HepG2 (cell line): ENCODE results near the gene RAP1A. TPM values are rescaled to one million over a fixed set of nuclear protein-coding genes. Genes with fewer than 3 reads are reported as not detected.

Source experiments
- ATAC-seq: fragments of 200-7000 bp; cut with Tn5 transposase; 3 replicates; pipeline ENCODE4 v1.9.1; 2020; ENCODE audit warnings: mild to moderate bottlenecking, moderate library complexity
- BruUV-seq: library from RNA; stranded (reverse); fragments of 400-500 nt; replicated peaks from 2 replicates; lab custom pipeline; 2021; lab: Mats Ljungman, UMichigan
- CTCF ChIA-PET: fragments of 300-600 bp; formaldehyde crosslinking; extraction: SDS; loops from one replicate; lab custom pipeline; 2021; ENCODE audit warnings: low total read pairs, inconsistent platforms, low intra/inter-chr PET ratio; lab: Yijun Ruan, JAX
- POLR2A ChIA-PET: fragments of 350-600 bp; sonication (Branson Sonifier 250); formaldehyde crosslinking; loops from one replicate; lab custom pipeline; 2020; ENCODE audit warnings: antibody characterized with exemption, inconsistent platforms; lab: Yijun Ruan, JAX
- DNase-seq: peaks from one replicate; pipeline ENCODE4 v3.0.0-alpha.2; 2015; ENCODE audit warnings: low spot score
- FAIRE-seq: peaks from 3 replicates; lab custom pipeline; 2011; peaks lifted over from hg19 to GRCh38; lab: Jason Lieb, UNC
- H2AFZ ChIP-seq: one replicate; pipeline ENCODE4 v1.6.1; 2011; ENCODE audit warnings: low read length, inconsistent platforms
- H3K27ac ChIP-seq: fragments of 300-600 bp; 3 replicates; pipeline ENCODE4 v1.8.0; 2011; ENCODE audit warnings: mixed run types, mild to moderate bottlenecking, mixed read lengths, low read length, inconsistent platforms; ENCODE audit not compliant: insufficient read depth; ENCODE audit errors: extremely low read length
- H3K27me3 ChIP-seq, 2 experiments: fragments of 200-600 bp in 1 of 2; 2 replicates in 1 of 2; 3 replicates in 1 of 2; pipeline versions ENCODE4 v1.6.0 to v1.8.0; 2011; ENCODE audit warnings: low read length in 2 of 2, mild to moderate bottlenecking in 2 of 2, moderate library complexity in 2 of 2, inconsistent platforms in 1 of 2; ENCODE audit not compliant: insufficient read depth in 2 of 2, control insufficient read depth in 1 of 2
- H3K36me3 ChIP-seq, 2 experiments: fragments of 200-600 bp in 1 of 2; replicated peaks in 1 of 2; 2 replicates in 1 of 2; 3 replicates in 1 of 2; pipeline versions ENCODE4 v1.5.1 to v1.8.0; 2011; ENCODE audit warnings: low read length in 2 of 2, inconsistent platforms in 1 of 2; ENCODE audit not compliant: insufficient read depth in 2 of 2, control insufficient read depth in 1 of 2
- H3K4me1 ChIP-seq: 2 replicates; pipeline ENCODE4 v1.5.1; 2012; ENCODE audit warnings: low read length, inconsistent platforms; ENCODE audit not compliant: insufficient read depth
- H3K4me2 ChIP-seq: 2 replicates; pipeline ENCODE4 v1.6.0; 2011; ENCODE audit warnings: low read depth, low read length, inconsistent platforms
- H3K4me3 ChIP-seq, 3 experiments: fragments of 200-600 bp in 1 of 3; sonication (generic), shearing (Covaris generic) in 1 of 3; replicated peaks in 1 of 3; 2 replicates each; pipeline ENCODE4 v1.5.1; 2011 to 2016; ENCODE audit warnings: low read length in 3 of 3, inconsistent platforms in 2 of 3, low read depth in 2 of 3, mild to moderate bottlenecking in 2 of 3, control low read depth in 1 of 3, mixed read lengths in 1 of 3; ENCODE audit not compliant: insufficient read depth in 1 of 3
- H3K79me2 ChIP-seq: one replicate; pipeline ENCODE4 v1.6.1; 2011; ENCODE audit warnings: low read length, inconsistent platforms; ENCODE audit not compliant: insufficient read depth
- H3K9ac ChIP-seq: 2 replicates; pipeline ENCODE4 v1.6.0; 2011; ENCODE audit warnings: mild to moderate bottlenecking, low read depth, low read length, inconsistent platforms; ENCODE audit not compliant: insufficient read depth
- H3K9me3 ChIP-seq: 2 replicates; pipeline ENCODE4 v1.5.1; 2012; ENCODE audit warnings: mild to moderate bottlenecking, low read length
- H4K20me1 ChIP-seq: 2 replicates; pipeline ENCODE4 v1.6.0; 2011; ENCODE audit warnings: inconsistent platforms, mild to moderate bottlenecking, low read length, moderate library complexity; ENCODE audit not compliant: insufficient read depth
- CHD2 ChIP-seq: IDR thresholded peaks from 2 replicates; pipeline ENCODE4 v1.6.1; 2011; ENCODE audit warnings: low read depth, low read length, improper control_type of control experiment
- RORA ChIP-seq: sonication (generic); formaldehyde crosslinking; IDR thresholded peaks from 2 replicates; pipeline ENCODE4 v1.5.0; 2020; ENCODE audit warnings: mild to moderate bottlenecking, missing genetic modification reagents, moderate library complexity
- SOX5 ChIP-seq: IDR thresholded peaks from 2 replicates; pipeline ENCODE4 v1.6.1; 2016; ENCODE audit warnings: borderline replicate concordance
- WGBS: methylation state at CpG from one replicate; pipeline ENCODE4 v1.1.6; 2017; ENCODE audit warnings: low lambda C conversion rate; 5-methylcytosine and 5-hydroxymethylcytosine counted together
- in situ Hi-C: cut with HindIII; loops from 2 replicates; pipeline ENCODE4 v1.10.0; 2017; ENCODE audit warnings: low pct_unique_long_range_greater_than_20kb; ENCODE audit not compliant: extremely low pct_ligation_motif_present
- intact Hi-C: fragments of 100-400 bp; cut with micrococcal nuclease; formaldehyde crosslinking; loops from one replicate; pipeline ENCODE4 v1.10.0; 2022; ENCODE audit not compliant: unreplicated experiment
- polyA plus RNA-seq, 8 experiments: library from polyadenylated mRNA; depleted of rRNA in 3 of 8; stranded (reverse) in 7 of 8; unstranded in 1 of 8; fragments of >200 nt; fragmentation: Illumina TruSeq in 4 of 8; extraction: Trizol in 4 of 8; gene quantifications; 2 replicates each; pipeline versions ENCODE4 v1.2.1 to v1.2.3, GENCODE V29; 2011 to 2016; ENCODE audit warnings: low read depth in 4 of 8, missing spikeins in 1 of 8, mixed read lengths in 1 of 8; ENCODE audit not compliant: insufficient read depth in 1 of 8
- total RNA-seq, 5 experiments: library from RNA; depleted of rRNA; stranded (reverse); fragments of >200 nt; fragmentation: Illumina TruSeq; extraction: Trizol; gene quantifications; 2 replicates each; pipeline ENCODE4 v1.2.3, GENCODE V29; 2016; ENCODE audit warnings: low read depth in 1 of 5
- TF ChIP-seq, protein P1 (sequence below): sonication (generic); formaldehyde crosslinking; conservative IDR thresholded peaks from 2 replicates; pipeline ENCODE4 v1.4.0; 2020; ENCODE audit warnings: missing genetic modification reagents
- TF ChIP-seq, protein P2 (sequence below): sonication (generic); formaldehyde crosslinking; IDR thresholded peaks from 2 replicates; pipeline ENCODE4 v1.8.0; 2022; ENCODE audit warnings: mild to moderate bottlenecking, missing genetic modification reagents, moderate library complexity
- TF ChIP-seq, protein P3 (sequence below): sonication (generic); formaldehyde crosslinking; IDR thresholded peaks from 2 replicates; pipeline ENCODE4 v1.4.0; 2020; ENCODE audit warnings: mild to moderate bottlenecking, missing genetic modification reagents

The RAP1A gene
- total and polyA plus RNA-seq, 2 of the 13 experiments (the other 11 are each of a cell fraction or from before 2014, with no cell fraction given) = 19.0 to 20.7 TPM

DNA sequence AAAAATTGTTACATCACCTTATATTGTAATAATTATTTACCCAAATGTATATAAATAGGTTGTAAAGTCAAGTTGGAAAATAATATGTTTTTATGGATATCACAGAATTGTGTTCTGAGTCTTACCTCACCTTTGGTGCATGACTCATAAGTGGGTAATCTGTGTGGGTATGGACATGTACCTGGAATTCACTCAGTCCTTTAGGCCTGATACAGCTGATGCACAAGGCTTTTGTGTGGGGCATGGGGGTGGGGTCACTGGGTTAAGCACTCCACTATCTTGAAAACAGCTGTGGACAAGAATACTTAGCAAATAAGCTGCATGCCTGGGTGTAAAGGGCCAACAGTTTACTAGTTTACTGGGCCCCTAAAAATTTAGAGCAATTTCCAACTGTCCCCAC lies 85.2 kb downstream of the RAP1A start (continued):
- TF ChIP-seq, protein P1, sequence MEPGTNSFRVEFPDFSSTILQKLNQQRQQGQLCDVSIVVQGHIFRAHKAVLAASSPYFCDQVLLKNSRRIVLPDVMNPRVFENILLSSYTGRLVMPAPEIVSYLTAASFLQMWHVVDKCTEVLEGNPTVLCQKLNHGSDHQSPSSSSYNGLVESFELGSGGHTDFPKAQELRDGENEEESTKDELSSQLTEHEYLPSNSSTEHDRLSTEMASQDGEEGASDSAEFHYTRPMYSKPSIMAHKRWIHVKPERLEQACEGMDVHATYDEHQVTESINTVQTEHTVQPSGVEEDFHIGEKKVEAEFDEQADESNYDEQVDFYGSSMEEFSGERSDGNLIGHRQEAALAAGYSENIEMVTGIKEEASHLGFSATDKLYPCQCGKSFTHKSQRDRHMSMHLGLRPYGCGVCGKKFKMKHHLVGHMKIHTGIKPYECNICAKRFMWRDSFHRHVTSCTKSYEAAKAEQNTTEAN (CRISPR knock-in tag) = no peak
- no peak for TF ChIP-seq SOX5 (CRISPR knock-in tag)

DNA sequence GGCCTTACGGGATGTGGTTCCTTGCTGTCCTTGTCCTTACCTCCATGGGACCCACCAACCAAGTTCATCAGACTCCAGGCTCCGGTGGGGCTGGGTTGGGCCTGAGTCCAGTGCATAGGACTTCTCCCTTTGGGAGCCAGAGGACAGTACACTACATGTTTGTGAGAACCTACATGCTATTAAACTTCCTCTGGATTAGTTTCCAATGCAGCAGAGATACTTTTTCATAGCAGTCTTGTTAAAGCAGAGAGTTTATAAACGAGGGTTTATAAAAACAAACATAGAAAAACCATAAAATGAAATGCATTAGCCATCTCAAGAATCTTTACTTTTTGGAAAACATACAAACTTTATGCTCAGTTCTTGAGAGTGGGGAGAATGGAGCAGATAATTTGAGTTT lies 86.3 kb downstream of the RAP1A start:
- intact Hi-C loops = no loop called here
- Histone ChIP-seq H3K36me3 (peaks cover 8 to 60% of the 10 kb centered on the region in 2 experiments; a peak in 4 of 5 replicates), H3K4me3 (no peak overlapping the region), H3K27ac (no peak overlapping the region), H4K20me1 (no peaks in the 10 kb centered on the region), H2AFZ (no peak overlapping the region), H3K79me2 (no peaks in the 10 kb centered on the region), H3K9ac (no peak overlapping the region), H3K9me3 (no peaks in the 10 kb centered on the region), H3K27me3 (no peaks in the 10 kb centered on the region), H3K4me2 (no peak overlapping the region), H3K4me1 (no peaks in the 10 kb centered on the region)
- no peak for DNase-seq
- no TSS peak for BruUV-seq
- POLR2A ChIA-PET = no interaction called here
- TF ChIP-seq RORA (no peak), CHD2 (no peak)
- TF ChIP-seq, protein P2, sequence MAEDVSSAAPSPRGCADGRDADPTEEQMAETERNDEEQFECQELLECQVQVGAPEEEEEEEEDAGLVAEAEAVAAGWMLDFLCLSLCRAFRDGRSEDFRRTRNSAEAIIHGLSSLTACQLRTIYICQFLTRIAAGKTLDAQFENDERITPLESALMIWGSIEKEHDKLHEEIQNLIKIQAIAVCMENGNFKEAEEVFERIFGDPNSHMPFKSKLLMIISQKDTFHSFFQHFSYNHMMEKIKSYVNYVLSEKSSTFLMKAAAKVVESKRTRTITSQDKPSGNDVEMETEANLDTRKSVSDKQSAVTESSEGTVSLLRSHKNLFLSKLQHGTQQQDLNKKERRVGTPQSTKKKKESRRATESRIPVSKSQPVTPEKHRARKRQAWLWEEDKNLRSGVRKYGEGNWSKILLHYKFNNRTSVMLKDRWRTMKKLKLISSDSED = no peak
- TF ChIP-seq, protein P3, sequence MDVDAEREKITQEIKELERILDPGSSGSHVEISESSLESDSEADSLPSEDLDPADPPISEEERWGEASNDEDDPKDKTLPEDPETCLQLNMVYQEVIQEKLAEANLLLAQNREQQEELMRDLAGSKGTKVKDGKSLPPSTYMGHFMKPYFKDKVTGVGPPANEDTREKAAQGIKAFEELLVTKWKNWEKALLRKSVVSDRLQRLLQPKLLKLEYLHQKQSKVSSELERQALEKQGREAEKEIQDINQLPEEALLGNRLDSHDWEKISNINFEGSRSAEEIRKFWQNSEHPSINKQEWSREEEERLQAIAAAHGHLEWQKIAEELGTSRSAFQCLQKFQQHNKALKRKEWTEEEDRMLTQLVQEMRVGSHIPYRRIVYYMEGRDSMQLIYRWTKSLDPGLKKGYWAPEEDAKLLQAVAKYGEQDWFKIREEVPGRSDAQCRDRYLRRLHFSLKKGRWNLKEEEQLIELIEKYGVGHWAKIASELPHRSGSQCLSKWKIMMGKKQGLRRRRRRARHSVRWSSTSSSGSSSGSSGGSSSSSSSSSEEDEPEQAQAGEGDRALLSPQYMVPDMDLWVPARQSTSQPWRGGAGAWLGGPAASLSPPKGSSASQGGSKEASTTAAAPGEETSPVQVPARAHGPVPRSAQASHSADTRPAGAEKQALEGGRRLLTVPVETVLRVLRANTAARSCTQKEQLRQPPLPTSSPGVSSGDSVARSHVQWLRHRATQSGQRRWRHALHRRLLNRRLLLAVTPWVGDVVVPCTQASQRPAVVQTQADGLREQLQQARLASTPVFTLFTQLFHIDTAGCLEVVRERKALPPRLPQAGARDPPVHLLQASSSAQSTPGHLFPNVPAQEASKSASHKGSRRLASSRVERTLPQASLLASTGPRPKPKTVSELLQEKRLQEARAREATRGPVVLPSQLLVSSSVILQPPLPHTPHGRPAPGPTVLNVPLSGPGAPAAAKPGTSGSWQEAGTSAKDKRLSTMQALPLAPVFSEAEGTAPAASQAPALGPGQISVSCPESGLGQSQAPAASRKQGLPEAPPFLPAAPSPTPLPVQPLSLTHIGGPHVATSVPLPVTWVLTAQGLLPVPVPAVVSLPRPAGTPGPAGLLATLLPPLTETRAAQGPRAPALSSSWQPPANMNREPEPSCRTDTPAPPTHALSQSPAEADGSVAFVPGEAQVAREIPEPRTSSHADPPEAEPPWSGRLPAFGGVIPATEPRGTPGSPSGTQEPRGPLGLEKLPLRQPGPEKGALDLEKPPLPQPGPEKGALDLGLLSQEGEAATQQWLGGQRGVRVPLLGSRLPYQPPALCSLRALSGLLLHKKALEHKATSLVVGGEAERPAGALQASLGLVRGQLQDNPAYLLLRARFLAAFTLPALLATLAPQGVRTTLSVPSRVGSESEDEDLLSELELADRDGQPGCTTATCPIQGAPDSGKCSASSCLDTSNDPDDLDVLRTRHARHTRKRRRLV = no peak
- CTCF ChIA-PET = no interaction called here
- in situ Hi-C loops = no loop called here
- WGBS = 92% methylated on average over 3 of the region's 3 CpGs
- FAIRE-seq = no peak
- no peak for ATAC-seq
